Activated CD4-positive, alpha-beta T cell treated with anti-CD3 and anti-CD28 coated beads for 48 hours (primary cell): ENCODE results near the gene CADM2.

Experiments
- DNase-seq: peaks from one replicate; pipeline ENCODE4 v3.0.0-alpha.2; 2020

CADM2 gene

GRCh38 chr3:86046436-86047136 lies 1087.8 kb downstream of the CADM2 start:
- DNase-seq, result no peak

GRCh38 chr3:86047161-86047560 lies 1088.4 kb downstream of the CADM2 start:
- no peak for DNase-seq

GRCh38 chr3:86051058-86051457 lies 1092.3 kb downstream of the CADM2 start:
- DNase-seq, result no peak

GRCh38 chr3:86056032-86056431 lies 1097.2 kb downstream of the CADM2 start:
- DNase-seq, result no peak

- no peak for DNase-seq
Measured at GRCh38 chr3:86056962-86057361, 1098.2 kb downstream of the CADM2 start.

GRCh38 chr3:86073799-86074198 lies 1115.0 kb downstream of the CADM2 start:
- DNase-seq, result no peak

- DNase-seq, result no peak
Measured at GRCh38 chr3:86087160-86087871, 1128.5 kb downstream of the CADM2 start.

- DNase-seq, result no peak
Measured at GRCh38 chr3:86104154-86104553, 1145.4 kb downstream of the CADM2 start.

- DNase-seq, result no peak
Measured at GRCh38 chr3:86109434-86109833, 1150.6 kb downstream of the CADM2 start.
